NCI-H345 (cell line): ENCODE measurements around the gene ANKRD2.
"Not testable (repeated sequence)": the region's sequence is repeated elsewhere in the genome, so short reads cannot be mapped to it uniquely, and the experiment has no call there.

ENCODE experiments used
- DNase-seq: peaks from one replicate; lab custom pipeline; 2025; lab: John Stamatoyannopoulos, UW

Gene ANKRD2

DNA sequence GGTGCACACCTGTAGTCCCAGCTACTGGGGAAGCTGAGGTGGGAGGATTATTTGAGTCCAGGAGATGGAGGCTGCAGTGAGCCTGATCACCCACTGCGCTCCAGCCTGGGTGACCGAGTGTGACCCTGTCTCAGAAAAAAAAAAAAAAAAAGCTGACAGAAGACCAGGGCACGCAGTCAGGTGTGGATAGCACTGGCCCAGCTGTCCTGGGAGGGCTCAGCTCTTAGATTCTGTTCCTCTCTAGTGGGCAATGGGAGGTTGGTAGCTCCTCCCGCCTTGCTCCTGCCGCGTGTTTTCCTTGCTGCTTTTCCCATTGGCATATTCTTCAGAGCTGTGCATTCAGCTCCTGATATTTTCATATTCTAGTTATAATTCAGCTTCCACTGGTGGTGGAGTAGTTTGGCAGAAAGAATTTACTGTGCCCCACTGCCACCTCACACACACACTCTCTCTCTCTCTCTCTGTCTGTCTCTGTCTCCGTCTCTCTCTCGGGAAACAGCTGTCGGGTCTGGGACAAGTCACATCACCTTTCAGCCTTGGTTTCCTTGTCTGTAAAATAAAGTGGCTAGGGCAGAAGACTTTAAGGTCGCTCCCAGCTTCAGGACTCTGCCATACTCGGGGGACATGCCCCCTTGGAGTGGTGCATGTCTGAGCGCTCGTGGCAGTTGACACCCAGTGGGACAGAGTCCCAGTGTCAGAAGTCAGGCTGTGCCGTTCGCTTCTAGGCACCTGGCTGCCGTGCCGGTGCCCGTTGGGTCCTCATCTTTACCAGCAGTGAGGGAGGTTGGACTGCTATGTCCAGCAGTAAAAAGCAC lies 25.9 kb upstream of the ANKRD2 start:
- no peak for DNase-seq

DNA sequence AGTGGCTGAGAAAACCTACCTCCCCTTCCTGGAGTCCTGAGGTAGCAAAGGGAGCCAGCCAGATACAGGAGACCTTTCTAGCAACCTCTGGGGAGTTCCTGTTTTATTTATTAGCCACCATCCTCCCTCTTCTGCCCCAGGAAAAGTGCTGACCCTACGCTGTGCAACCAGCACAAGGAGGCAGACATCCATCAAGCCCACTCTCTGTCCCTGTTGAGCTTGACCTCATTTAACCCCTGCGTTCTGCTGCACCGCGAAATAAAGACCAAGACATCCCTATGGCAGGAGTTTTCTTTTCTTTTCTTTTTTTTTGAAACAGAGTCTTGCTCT lies 25.3 kb upstream of the ANKRD2 start:
- DNase-seq: no peak

DNA sequence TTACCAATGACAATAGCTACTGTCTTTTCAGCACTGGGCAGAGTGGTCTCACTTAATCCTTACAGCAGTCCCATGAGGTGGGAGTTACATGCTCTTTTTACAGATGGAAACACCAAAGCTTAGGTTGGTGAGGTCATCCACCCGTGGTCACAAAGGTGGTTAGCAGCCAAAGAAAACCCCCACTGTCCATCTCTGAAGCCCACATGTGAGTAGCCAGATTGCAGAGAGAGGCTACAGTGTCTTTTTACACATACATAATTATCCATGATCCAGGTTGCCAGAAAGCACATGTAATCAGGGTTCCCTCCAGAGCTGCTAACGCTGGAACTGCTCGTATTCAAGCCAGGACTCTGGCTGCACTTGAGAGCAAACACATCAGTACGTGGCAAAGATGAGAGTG lies 24.6 kb upstream of the ANKRD2 start:
- DNase-seq: no peak

DNA sequence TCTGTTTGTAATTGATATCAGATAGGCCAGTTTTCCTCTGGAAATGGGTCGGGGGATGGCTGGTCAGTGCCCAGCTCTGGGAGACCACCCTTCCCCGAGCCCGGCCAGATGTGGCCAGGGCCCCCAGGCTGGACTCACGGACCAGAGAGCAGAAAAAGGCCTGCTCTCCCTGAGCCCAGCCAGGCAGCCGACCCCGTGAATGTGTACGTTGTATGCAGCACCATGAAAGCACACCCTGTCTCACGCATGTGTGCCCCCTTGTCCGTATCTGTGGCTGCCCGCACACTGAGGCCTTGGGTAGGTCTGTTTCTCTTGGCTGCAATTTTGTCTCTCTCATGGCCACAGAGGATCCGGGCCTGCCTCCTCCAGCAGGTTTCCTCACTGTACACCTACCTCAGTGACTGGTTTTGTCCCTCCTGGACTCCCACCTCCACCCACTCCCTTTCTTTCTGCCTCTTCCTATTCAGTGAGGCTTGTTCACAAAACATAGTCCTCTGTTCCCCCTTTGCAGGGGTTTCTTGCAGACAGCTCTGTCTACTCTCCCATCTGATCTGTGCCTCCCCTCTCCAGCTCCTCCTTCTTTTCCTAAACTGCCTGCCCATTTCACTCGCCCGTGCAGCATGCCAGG lies 23.6 kb upstream of the ANKRD2 start:
- DNase-seq: no peak

DNA sequence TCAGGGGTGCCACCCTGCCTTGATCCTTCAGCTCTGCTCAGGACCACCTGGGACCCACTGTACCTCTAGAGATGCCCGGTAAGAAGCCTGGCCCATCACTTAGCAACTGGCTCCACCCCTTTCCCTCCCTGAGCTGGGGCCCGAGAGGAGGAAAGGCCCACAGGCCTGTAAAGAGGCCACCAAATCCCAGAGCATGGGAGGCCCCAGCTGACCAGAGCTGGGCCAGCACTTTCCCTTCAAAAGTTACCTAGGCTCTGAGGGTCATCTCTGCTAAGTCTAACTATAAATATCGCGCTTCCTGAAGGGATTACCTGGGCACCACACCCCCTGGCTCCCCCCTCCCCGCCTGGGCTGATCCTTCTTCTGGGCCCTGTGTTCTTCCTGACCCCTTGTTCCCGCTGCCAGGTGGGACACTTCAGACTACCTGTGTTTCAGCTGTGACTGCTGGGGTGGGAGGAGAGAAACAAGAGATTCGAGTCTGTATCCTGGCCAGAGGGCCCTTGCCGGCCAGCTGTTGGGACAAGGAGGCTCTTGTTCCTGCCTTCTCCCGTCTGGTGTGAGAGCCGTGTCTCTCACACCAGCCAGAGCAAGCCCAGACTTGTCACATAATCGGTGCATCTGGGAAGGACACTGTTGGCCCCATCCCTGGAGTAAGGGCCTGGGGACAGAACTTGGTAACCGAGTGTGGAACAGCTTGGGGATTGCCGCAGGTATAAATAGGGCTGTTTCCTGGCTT lies 22.8 kb upstream of the ANKRD2 start:
- no peak for DNase-seq

DNA sequence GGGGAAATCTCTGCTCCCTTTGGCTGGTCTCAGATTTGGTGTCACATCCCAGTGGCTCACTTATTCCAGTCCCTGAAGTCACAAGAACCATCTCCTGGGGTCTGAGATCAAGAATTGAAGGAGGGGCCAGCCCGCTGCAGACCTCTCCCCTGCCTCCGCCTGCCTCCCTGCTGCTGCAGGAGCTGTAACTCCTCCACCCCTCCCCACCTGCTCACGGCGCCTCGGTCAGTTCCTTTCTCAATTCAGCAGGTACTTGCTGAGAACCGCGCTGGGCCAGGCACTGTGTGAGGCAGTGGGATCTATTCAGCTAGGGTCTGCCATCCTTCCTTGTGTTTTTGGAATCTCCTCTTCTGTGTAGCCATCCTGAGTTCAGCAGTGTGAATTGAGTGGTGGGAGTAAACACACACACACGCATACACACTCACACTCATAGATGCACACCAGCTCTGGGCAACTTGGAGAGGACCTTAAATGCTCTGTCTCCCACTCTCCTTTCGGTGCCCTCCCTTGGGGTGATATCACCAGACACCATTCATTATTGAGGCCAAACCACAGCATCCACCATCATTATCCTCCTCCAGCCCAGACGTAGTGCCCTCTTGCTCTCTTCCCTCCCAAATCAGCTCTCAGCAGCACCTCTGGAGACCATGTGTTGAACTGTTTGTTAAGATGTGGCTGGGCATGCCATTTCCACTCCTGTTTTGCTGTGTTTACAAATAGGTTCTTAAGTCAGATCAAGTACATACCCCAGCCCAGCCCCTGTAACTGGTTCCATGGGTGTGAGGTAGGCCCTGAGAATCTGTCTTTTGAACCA lies 22.0 kb upstream of the ANKRD2 start:
- DNase-seq: no peak

DNA sequence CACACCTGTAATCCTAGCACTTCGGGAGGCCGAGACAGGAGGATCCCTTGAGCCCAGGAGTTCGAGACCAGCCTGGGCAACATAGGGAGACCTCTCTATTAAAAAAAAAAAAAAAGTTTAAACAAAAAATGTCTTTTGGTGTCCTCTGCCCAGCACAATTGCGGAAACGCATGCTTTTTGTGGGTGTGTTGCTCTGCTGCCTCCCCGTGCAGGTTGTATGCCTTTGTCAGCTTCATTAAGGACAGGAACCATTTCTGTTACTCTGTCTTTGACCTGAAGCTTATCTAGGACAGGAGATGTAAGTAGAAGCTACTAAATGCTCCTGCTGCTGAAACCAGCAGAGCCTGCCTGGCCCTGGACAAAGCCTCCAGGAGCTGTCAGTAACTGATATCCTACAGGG lies 21.3 kb upstream of the ANKRD2 start:
- no peak for DNase-seq

DNA sequence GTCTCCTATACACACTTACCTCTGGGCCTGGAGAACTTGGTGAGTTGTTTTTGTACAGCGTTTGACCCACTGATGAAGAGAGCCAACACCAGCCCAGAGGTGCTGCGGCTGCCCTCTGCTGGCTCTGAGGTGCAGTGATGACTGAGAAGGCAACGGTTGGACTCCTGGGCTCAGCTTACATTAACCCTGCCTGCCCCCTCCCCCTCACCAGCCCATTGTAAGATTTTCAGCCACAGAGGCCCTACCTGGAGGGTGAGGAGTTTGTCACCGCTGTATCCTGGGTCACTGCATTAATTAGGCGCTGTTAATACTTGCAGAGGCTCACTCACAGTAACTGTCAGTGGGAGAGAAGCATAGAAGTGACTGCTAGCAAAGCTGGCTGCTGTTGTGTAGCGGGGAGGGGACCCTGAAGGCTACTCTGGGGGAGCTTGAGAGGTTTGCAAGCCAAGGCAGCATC lies 19.0 kb upstream of the ANKRD2 start:
- peak; percentile 44 for DNase-seq

DNA sequence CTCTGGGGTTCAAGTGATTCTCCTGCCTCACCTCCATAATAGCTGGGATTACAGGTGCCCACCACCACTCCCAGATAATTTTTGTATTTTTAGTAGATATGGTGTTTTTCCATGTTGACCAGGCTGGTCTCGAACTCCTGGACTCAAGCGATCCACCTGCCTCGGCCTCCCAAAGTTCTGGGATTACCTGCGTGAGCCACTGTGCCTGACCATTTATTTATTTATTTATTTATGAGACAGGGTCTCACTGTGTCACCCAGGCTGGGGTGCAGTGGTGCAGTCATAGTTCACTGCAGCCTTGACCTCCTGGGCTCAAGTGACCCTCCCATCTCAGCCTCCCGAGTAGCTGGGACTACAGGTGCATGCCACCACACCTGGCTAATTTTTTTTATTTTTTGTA lies 18.2 kb upstream of the ANKRD2 start:
- not testable (repeated sequence) for DNase-seq

DNA sequence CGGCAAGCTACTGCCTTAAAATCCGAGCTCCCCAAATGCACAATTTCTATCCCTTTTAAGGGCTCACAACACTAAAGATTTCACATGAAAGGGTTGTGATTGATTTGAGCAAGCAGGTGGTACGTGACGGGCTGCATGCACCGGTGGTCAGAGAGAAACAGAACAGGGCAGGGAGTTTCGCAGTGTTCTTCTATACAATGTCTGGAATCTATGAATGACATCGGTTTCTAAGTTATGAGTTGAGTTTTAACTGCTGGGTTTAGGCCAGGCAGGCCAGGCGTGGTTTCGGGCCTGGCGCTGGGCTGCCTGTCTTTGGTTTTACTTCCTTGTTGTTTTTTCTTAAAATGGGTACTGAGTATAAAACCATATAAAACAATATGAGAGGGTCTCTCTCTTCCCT lies 17.0 kb upstream of the ANKRD2 start:
- not testable (repeated sequence) for DNase-seq

DNA sequence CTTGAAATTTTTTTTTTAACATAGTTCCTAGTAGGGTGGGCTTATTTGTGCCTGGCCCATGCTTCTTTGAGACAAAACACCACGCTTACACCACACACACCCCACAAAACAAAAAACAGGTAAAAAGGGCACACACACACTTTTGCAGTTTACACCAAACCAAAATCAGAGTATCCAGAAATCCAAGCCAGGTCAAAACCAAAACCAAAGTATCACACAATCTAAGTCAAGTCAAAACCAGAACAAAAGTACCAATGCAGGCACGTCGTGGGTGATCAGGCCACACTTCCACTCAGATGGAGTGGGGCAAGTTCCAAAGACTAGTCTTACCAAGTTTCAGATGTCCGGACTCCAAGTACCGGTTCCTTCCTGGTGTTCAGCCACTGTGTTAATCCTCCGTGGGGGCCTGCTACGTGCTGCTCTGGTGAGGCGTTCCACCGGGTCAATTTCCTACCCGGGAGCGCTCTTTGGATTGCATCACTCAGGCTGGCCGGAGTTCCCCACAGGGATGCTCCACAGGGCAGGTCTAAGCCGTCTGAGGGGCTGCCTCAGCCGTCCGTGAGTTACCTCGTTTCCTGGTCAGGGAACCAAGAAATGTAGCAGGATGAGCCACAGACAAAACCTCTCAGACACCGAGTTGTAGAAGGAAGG lies 11.7 kb upstream of the ANKRD2 start:
- DNase-seq: not testable (repeated sequence)

DNA sequence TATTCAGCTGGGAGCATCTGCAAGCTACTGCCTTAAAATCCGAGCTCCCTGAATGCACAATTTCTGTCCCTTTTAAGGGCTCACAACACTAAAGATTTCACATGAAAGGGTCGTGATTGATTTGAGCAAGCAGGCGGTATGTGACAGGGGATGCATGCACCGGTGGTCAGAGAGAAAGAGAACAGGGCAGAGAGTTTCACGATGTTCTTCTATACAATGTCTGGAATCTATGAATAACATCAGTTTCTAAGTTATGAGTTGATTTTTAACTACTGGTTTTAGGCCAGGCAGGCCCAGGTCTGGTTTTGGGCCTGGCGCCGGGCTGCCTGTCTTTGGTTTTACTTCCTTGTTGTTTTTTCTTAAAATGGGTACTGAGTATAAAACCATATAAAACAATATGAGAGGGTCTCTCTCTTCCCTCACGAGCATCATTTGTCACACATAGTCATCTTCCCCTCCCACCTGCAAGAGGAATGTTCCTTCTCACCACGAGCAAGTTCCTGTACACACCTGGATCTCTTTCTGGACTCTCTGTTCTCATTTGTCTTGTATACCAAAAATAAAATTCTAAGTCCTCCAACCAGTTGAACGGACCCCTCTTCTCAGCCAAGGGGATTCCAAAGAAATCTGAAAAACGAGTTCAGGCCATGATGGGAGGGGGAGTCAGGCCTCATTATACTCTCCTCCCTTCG lies 11.0 kb upstream of the ANKRD2 start:
- not testable (repeated sequence) for DNase-seq

DNA sequence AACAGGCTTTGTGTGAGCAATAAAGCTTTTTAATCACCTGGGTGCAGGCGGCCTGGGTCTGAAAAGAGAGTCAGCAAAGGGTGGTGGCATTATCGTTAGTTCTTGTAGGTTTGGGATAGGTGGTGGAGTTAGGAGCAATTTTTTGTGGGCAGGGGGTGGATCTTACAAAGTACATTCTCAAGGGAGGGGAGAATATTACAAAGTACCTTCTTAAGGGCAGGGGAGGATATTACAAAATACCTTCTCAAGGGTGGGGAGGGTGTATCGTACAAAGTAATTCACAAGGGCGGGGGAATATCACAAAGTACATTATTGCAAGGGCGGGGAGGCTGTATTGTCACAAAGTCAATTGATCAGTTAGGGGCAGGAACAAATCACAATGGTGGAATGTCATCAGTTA lies 10.2 kb upstream of the ANKRD2 start:
- not testable (repeated sequence) for DNase-seq

DNA sequence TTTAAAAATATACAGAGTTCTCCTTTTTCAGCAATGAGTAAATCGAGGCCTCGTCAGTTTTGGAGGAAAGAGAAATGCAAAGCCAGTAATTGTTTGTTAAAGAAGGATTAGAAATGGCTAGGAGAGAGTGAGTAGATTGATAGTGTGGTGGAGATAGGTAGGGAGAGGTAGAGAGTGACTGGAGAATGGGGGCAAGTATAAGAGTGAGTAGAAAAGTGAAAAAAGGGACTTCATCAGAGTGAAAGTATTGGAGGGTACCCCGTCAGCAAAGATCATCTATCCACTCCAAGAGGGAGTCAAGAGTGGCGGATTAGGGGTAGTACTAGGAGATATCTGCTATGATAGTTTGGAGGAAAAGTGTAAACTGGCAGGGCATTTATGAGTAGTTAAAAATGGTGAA lies 9.2 kb upstream of the ANKRD2 start:
- DNase-seq: no peak

DNA sequence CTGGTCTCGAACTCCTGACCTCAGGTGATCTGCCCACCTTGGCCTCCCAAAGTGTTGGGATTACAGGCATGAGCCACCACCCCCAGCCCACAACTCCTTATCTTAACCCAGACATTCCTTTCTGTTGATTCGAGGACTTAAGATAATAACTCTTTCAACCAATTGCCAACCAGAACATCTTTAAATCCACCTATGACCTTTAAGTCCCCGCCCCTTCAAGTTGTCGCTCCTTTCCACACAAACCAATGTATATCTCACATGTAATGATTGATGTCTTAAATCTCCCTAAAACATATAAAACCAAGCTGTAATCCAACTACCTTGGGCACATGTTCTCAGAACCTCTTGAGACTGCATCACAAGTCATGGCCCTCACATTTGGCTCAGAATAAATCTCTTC lies 7.8 kb upstream of the ANKRD2 start:
- DNase-seq: no peak

DNA sequence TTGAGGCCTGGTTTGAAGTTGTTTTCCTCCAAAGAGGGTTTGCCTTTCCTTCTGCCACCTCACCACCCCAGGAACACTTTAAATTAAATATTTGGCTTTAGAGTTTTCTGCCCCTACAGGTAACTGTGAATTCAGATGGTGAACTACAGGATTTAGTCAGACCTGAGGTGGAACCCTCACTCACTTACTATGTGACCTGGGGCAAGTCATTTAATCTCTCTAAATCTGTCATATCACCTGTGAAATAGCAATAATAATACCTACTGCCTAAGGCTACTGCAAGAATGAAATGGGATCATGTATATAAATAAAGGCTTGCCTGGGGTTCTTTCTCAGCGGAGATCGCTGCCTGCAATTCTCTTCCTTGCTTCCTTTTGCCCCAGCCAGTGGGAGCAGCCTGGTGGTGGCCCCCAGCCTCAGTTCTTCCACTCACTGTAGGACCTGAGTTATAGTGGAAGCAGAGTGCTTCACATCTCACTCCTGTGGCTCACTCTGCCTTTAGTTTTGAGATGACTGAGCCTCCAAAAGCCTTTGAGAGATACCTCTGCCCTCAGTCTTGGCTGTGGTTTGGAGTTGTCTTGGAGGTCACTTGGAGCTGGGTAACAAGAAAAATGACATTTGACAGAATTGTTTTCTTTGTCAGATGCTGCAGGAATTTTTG lies 6.1 kb upstream of the ANKRD2 start:
- no peak for DNase-seq

DNA sequence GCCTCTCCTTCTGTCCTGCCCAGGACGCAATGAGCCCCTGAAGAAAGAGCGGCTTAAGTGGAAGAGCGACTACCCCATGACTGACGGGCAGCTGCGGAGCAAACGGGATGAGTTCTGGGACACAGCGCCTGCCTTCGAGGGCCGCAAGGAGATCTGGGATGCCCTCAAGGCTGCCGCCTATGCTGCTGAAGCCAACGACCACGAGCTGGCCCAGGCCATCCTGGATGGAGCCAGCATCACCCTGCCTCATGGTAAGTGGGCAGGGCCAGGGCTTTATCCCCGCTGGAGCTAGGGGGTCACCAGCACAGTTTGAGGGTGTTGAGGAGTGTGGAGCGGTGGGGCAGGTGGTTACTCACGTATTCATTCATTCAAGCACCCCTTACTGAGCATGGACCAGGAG lies 4.7 kb upstream of the ANKRD2 start:
- DNase-seq: no peak

DNA sequence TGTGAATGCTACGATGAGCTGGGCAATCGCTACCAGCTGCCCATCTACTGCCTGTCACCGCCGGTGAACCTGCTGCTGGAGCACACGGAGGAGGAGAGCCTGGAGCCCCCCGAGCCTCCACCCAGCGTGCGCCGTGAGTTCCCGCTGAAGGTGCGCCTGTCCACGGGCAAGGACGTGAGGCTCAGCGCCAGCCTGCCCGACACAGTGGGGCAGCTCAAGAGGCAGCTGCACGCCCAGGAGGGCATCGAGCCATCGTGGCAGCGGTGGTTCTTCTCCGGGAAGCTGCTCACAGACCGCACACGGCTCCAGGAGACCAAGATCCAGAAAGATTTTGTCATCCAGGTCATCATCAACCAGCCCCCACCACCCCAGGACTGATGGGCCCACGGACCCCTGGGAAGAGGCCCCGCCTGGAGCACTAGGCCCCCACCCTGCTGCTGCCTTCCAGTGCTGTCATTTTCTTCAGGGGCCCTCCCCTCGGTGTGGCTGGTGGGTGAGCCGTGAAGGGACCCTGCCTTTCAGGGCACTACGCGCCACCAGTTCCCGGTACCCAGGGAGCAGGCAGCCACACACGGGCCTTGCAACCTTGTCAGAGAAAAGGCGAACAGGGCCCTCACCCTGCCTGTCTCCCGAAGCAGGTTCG lies 2.3 kb upstream of the ANKRD2 start:
- no peak for DNase-seq

DNA sequence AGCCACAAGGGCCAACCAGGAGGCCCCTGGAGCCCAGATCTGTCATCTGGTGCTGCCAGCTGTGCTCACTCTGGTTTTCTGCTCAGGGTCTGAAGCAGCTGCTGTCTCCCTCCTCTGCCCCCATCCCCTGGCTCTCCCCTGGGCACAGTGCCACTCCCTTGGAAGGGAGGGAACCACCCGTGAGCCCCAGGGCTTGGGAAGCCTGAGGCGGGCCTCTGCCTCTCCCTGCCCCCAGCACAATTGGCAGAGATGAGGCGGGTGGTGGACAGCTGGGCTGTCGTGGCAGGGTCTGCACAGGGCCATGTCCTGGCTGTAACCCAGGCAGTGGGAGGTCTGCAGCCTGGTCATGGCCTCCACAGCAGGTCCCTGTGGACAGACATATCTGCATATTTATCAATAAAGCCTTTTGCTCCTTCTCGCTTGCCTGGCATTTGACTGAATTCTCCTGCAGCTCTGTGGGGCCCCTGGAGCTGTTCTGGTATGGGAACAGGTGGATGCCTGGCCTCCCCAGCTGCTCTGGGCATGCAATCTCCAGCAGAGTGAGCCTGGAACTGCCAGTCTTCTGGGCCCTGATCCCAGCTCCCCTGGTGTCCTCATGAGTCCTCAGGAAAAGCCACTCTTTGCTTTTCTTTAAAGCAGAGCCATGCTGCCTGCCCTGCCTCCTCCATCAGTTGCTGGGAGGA lies 1.6 kb upstream of the ANKRD2 start:
- DNase-seq: no peak

DNA sequence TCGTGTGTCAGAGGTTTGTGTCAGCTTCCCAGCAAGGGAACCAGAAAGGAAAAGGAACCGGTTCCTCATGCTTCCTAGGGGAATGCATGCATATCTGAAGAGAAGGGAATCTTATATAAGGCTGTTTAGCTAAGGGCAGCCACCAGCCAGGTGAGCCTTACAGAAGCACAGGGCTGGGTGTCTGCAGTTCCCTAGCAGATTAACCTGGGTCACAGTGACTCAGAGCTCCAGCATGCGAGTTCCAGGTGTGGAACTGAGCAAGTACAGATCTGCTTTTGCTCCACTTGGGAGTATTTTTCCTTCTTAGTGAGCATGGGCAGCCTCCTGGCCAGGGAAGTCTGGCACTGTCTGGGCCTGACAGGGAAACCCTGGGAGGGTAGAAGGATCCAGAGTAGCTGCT lies 957 bp upstream of the ANKRD2 start:
- DNase-seq: no peak
